GM18873 (cell line): Measurements from ENCODE around the gene XYLT1.
"Not testable (repeated sequence)": the region's sequence is repeated elsewhere in the genome, so short reads cannot be mapped to it uniquely, and the experiment has no call there.

Experiments
- ATAC-seq: cut with Tn5 transposase; IDR thresholded peaks from one replicate; pipeline ENCODE4 v1.9.1; 2021; ENCODE audit warnings: mild to moderate bottlenecking, moderate library complexity, moderate number of reproducible peaks; ENCODE audit not compliant: unreplicated experiment, low FRiP score

Gene XYLT1

DNA sequence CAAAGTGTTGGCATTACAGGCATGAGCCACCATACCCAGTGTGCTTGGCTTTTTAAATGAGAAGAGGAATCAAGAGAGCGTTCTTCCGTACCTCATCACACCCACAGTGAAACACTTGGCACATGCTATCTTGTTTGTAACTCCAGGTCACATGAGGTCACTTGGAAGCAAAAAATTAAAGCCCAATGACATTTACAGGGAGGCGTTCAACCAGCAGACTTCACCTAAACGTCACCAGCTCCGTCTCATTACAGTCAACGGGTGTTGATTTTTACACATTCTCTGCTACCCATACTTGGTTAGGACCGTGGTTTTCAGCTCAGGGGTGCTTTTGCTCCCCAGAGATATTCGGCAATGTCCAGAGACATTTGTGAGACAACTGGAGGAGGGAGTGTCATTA lies 127.0 kb downstream of the XYLT1 start:
- ATAC-seq: no peak

DNA sequence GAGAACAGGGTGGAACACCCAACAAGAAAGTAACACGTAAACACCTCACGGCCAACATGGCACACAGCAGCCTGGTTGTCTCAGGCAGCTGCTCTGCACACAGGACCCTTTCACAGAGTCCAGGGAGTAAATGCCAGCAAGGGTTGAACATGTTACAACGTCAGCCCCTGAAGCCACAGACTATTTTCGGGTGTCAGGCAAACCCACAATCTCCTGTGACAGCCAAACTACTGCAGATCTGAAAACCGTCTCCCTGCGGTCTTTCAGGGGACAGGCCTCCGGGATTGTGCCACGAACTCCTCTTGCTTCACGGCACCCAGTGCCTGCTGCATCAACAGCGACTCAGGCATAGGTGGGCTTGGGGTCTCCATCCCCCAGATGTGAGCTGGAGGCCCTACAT lies 127.7 kb downstream of the XYLT1 start:
- ATAC-seq: no peak

DNA sequence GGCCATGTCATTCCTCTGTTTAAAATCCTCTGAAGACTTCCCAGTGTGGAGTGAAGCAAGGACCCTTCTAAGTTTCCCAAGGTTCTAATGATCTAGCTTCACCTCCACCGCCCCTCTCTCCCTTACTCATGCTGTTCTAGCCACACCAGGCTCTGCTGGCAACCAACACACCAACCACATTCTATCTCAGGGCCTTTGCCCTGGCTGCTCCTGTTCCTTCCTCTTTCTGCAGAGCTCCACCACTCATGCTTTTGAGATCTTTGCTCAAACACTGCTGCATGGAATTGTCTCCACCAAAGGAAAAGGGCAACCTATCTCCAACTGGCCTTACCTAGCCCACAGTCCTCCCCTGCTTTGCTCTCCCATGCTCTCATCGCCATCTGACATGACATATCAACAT lies 128.7 kb downstream of the XYLT1 start:
- no peak for ATAC-seq

GRCh38 chr16:17340804-17341203 lies 130.0 kb downstream of the XYLT1 start:
- ATAC-seq: no peak

GRCh38 chr16:17339764-17340541 lies 130.8 kb downstream of the XYLT1 start:
- no peak for ATAC-seq

DNA sequence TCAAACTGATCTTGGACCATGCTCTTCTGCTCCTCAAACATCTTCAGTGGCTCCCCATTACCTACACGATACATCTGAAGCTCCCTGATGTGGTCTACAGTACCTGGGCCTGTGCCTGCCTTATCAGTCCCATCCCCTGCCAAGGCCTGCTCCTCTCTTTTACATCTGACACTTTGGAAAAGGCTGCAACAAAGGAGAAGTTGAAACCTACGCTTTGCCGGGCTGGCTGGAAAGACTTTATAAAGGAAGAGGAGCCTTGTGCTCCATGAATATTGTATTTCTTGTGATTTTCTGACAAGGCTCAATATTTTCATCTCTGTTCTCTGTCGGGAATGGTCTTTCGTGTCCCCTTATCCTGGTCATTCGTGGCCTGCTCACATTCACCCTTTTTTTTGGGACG lies 132.5 kb downstream of the XYLT1 start:
- ATAC-seq: no peak

- no peak for ATAC-seq
Measured at GRCh38 chr16:17336530-17336900, 134.2 kb downstream of the XYLT1 start.

DNA sequence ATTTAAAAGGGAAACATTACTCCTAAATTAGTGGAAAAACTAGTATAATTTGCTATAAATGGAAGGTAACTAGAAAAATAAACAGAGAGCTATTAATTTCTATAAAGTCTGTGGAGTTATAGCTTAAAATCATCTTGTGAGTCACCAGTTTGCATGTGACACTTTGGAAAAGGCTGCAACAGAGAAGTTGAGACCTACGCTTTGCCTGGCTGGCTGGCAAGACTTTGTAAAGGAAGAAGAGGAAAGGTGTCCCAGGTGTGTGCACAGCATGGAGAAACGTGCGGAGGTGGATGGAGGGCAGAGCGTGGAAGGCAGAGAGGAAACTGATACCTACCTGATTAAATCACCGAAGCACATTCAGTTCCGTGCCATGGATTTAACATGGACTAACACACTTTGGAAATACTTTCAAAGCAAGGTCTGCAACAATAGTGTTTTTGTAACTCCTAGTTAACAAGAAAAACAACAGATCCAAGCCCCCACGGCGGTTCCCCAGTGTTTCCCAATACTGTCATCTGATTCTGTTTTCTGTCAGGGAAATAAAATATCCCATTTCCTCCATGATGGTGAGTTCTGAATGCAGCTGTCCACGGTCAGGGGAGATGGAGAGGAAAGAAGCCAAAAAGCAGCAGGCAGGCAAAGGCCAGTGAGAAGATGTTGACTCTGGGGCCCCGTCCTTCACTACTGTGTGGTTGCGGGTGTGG lies 134.8 kb downstream of the XYLT1 start:
- no peak for ATAC-seq

GRCh38 chr16:17335406-17335805 lies 135.4 kb downstream of the XYLT1 start:
- not testable (repeated sequence) for ATAC-seq

GRCh38 chr16:17334096-17334495 lies 136.7 kb downstream of the XYLT1 start:
- no peak for ATAC-seq

DNA sequence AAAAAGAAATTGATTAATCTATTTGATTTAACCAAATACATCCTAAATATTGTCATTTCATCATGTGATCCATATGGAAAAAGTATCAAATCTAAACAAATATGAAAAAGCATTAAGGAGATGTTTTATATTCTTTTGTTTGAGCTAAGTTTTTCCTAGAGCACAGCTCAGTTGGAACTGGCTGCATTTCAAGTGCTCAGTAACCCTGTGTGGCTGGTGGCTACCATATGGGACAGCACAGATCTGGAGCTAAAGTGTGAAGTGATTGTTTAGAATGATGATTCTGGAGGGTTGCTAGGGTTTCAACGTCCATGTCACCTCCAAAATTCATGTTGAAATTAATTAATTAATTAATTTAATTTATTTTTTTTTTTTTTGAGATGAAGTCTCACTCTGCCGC lies 137.5 kb downstream of the XYLT1 start:
- no peak for ATAC-seq

DNA sequence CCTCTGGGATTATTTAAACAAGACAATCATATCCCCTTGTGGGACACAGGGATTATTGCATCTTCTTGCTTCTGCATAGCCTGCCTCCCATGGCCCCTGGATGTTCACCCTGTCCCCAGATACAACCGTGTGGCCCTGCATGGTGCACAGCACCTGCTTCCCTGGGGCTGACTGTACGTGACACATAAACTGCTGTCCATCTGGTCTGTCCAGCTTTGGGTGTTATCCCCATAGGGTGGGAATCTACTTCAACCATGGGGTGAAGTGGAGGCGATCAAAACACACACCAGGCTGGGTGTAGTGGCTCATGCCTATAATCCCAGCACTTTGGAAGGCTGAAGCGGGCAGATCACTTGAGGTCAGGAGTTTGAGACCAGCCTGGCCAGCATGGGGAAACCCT lies 138.8 kb downstream of the XYLT1 start:
- ATAC-seq: no peak

- ATAC-seq: no peak
Measured at GRCh38 chr16:17331071-17331607, 139.6 kb downstream of the XYLT1 start.

- no peak for ATAC-seq
Measured at GRCh38 chr16:17330044-17330443, 140.7 kb downstream of the XYLT1 start.

- no peak for ATAC-seq
Measured at GRCh38 chr16:17329391-17329790, 141.4 kb downstream of the XYLT1 start.

GRCh38 chr16:17328932-17329331 lies 141.8 kb downstream of the XYLT1 start:
- no peak for ATAC-seq

DNA sequence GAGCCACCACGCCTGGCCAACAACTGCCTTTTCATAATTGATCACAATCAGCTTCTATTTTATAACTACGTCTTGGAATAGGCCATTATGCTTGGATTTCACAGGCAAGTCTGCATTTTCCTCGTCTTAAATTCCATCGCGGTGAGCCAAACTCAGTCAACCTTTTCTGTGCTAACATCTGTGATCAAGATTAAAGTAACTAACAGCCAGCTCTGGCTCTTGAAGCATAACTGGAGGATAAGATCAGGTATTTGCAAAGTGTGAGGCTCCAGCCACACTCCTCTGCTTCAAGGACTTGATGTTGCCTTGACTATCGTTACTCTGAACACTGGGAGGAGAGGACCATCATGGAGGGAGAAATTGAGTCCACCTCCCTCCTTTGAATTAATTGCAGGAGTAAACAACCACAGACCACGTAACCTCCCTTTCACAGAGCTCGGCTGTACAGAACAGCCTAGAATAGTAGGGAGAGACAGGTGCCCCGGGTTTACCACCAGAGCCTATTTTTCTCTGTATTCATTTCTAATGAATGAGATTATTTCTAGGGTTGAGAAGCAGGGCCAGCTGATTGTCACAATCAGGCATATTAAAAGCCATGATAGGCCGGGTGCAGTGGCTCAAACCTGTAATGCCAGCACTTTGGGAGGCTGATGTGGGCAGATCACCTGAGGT lies 143.0 kb downstream of the XYLT1 start:
- ATAC-seq: no peak

- no peak for ATAC-seq
Measured at GRCh38 chr16:17325476-17326143, 145.2 kb downstream of the XYLT1 start.

DNA sequence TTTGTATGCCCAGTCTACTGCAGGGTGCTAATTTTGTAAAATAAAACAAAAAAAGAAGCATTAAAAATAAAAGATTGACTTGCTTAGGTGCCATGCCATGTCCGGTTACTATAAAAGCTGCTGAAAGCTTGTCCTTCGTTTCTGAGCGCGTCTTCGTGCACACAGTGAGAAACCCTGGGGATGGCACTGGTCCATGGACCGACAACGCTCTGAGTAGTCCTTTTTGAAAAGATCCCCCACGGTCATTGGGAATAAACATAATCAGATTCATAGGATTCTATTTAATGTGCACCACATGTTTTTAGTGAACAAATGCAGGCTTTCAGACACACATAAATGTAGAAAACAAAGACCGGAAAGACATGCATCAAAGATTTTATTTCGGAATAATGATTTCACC lies 146.3 kb downstream of the XYLT1 start:
- no peak for ATAC-seq

DNA sequence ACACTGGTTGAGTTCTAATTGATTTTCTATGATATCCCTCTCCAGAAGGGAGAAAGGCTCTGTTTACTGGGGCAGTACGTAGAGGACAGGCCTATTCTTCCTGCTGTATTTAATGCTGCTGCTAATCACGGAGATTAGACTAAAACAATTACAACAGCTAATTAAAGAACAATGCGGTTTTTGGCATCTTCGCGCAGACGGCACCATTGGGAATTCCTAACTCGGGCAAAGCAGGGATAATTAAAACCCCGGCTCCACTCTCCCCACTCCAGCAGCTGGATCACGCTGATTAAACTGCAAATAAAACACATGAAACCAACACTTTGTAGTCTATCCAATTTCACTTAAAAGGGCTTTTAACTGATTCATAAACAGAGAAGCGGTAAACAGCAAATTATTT lies 147.6 kb downstream of the XYLT1 start:
- ATAC-seq: no peak

DNA sequence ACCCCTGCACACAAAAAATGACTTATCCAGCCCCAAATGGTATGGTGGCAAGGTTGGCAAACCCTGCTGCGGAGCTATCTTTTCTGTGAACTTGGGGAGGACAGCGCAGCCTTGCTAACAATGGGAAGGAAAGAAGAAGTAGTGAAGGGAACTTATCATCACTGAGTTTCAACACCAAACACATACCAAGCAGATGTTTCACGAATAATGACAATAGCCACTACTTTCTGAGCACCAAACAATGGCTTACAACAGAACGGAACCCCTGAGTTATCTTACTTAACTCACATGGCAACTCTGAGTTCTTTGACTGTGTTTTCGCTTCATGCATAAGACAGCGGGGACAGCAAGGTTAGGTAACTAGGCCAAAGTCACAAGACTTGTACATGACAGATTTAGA lies 148.9 kb downstream of the XYLT1 start:
- ATAC-seq: no peak
